Fibroblast of lung (primary cell): ENCODE results near the gene ITK. TPM values are rescaled to one million over a fixed set of nuclear protein-coding genes. Genes with fewer than 3 reads are reported as not detected.

Experiments
- DNase-seq, 2 donors: peaks; one replicate each; pipeline versions ENCODE4 v3.0.0 to v3.0.0-alpha.2; 2010; ENCODE audit warnings: low read depth in 2 of 2
- H2AFZ ChIP-seq: 2 replicates; pipeline ENCODE4 v1.5.1; 2012; ENCODE audit warnings: low read length, control low read depth, inconsistent platforms
- H3K27ac ChIP-seq: 2 replicates; pipeline ENCODE4 v1.5.1; 2011; ENCODE audit warnings: low read length, control low read depth; ENCODE audit not compliant: insufficient read depth
- H3K27me3 ChIP-seq: 2 replicates; pipeline ENCODE4 v1.5.1; 2011; ENCODE audit warnings: mild to moderate bottlenecking, low read length; ENCODE audit not compliant: control insufficient read depth, insufficient read depth
- H3K36me3 ChIP-seq: 2 replicates; pipeline ENCODE4 v1.5.1; 2011; ENCODE audit warnings: low read length; ENCODE audit not compliant: control insufficient read depth, insufficient read depth
- H3K4me1 ChIP-seq: 2 replicates; pipeline ENCODE4 v1.5.1; 2011; ENCODE audit warnings: low read length; ENCODE audit not compliant: control insufficient read depth, insufficient read depth; ENCODE audit errors: extremely low read depth
- H3K4me2 ChIP-seq: 2 replicates; pipeline ENCODE4 v1.5.1; 2011; ENCODE audit warnings: low read length, control low read depth; ENCODE audit not compliant: insufficient read depth; ENCODE audit errors: extremely low read depth
- H3K4me3 ChIP-seq, 4 experiments: fragments of 200-600 bp in 1 of 4; sonication (generic) in 1 of 4; replicated peaks in 1 of 4; 2 replicates each; pipeline ENCODE4 v1.5.1; 2011 to 2016; ENCODE audit warnings: low read length in 4 of 4, low read depth in 3 of 4, mild to moderate bottlenecking in 3 of 4, control low read depth in 2 of 4, inconsistent platforms in 1 of 4, mixed read lengths in 1 of 4; ENCODE audit not compliant: insufficient read depth in 1 of 4; ENCODE audit errors: control extremely low read depth in 1 of 4
- H3K79me2 ChIP-seq: 2 replicates; pipeline ENCODE4 v1.5.1; 2012; ENCODE audit warnings: mild to moderate bottlenecking, low read length, inconsistent platforms; ENCODE audit not compliant: control insufficient read depth, insufficient read depth
- H3K9ac ChIP-seq: 2 replicates; pipeline ENCODE4 v1.5.1; 2011; ENCODE audit warnings: mild to moderate bottlenecking, low read length, control low read depth; ENCODE audit not compliant: insufficient read depth
- H3K9me3 ChIP-seq: 2 replicates; pipeline ENCODE4 v1.5.1; 2012; ENCODE audit warnings: low read depth, low read length; ENCODE audit not compliant: control insufficient read depth, insufficient read depth
- H4K20me1 ChIP-seq: 2 replicates; pipeline ENCODE4 v1.5.1; 2011; ENCODE audit warnings: low read length; ENCODE audit not compliant: control insufficient read depth, insufficient read depth; ENCODE audit errors: extremely low read depth
- CTCF ChIP-seq, 2 donors: IDR thresholded peaks in 1 of 2; conservative IDR thresholded peaks in 1 of 2; 1 replicate in 1 of 2; 2 replicates in 1 of 2; pipeline ENCODE4 v1.5.1; 2011 to 2012; ENCODE audit warnings: low read length in 2 of 2, control low read depth in 1 of 2, inconsistent platforms in 1 of 2, low read depth in 1 of 2, mild to moderate bottlenecking in 1 of 2
- EZH2 ChIP-seq: IDR thresholded peaks from 2 replicates; pipeline ENCODE4 v1.5.1; 2012; ENCODE audit warnings: low read length, control low read depth, mild to moderate bottlenecking; ENCODE audit errors: missing control alignments
- polyA plus RNA-seq, 2 donors: library from polyadenylated mRNA; depleted of rRNA in 1 of 2; stranded (reverse) in 1 of 2; unstranded in 1 of 2; fragments of >200 nt; gene quantifications; 2 replicates each; pipeline ENCODE4 v1.2.1, GENCODE V29; 2011 to 2012; ENCODE audit warnings: missing spikeins in 1 of 2
- total RNA-seq: library from RNA; depleted of rRNA; stranded (reverse); fragments of >200 nt; gene quantifications from 2 replicates; pipeline ENCODE4 v1.2.1, GENCODE V29; 2014

The ITK gene
- total and polyA plus RNA-seq, 2 donors (not counting 1 experiment from before 2014, with no cell fraction given), result 0.17 TPM; not detected in 1

- Histone ChIP-seq H4K20me1 (no peaks in the 10 kb centered on the region), H2AFZ (no peak overlapping the region), H3K36me3 (no peaks in the 10 kb centered on the region), H3K27me3 (peaks cover 6% of the 10 kb centered on the region), H3K9me3 (no peaks in the 10 kb centered on the region), H3K4me1 (no peaks in the 10 kb centered on the region), H3K4me2 (no peak overlapping the region), H3K4me3 (peak overlapping the region in 2 of 4 experiments; percentile 28 to 66), H3K9ac (no peak overlapping the region), H3K27ac (no peak overlapping the region), H3K79me2 (no peaks in the 10 kb centered on the region)
- no peak for DNase-seq
- TF ChIP-seq CTCF (conservative IDR thresholded peaks at IDR 0.05 in 1 of 2, IDR thresholded peaks at IDR 0.05 in 1 of 2; ENCODE audit: low read depth in 1 of 2, low read length in 2 of 2) (no peak), EZH2 (no peak)
Observed at GRCh38 chr5:157267025-157267424, 86.4 kb downstream of the ITK start.

- no peaks in the 10 kb centered on the region for H3K36me3 ChIP-seq
- no peak for DNase-seq
- no peaks in the 10 kb centered on the region for H4K20me1 ChIP-seq
- no peak overlapping the region for H3K27ac ChIP-seq
- no peaks in the 10 kb centered on the region for H3K9me3 ChIP-seq
- no peak overlapping the region for H3K4me2 ChIP-seq
- no peak overlapping the region for H3K9ac ChIP-seq
- TF ChIP-seq CTCF (conservative IDR thresholded peaks at IDR 0.05 in 1 of 2, IDR thresholded peaks at IDR 0.05 in 1 of 2; ENCODE audit: low read depth in 1 of 2, low read length in 2 of 2) (peak in 1 of 2 donors; percentile 9), EZH2 (no peak)
- H3K4me1 ChIP-seq, result no peaks in the 10 kb centered on the region
- peaks cover 6% of the 10 kb centered on the region for H3K27me3 ChIP-seq
- no peaks in the 10 kb centered on the region for H3K79me2 ChIP-seq
- no peak overlapping the region for H2AFZ ChIP-seq
- H3K4me3 ChIP-seq, result no peak overlapping the region
Observed at GRCh38 chr5:157267761-157268480, 87.3 kb downstream of the ITK start.

GRCh38 chr5:157269165-157269671, 88.6 kb downstream of the ITK start:
- Histone ChIP-seq H3K79me2 (no peaks in the 10 kb centered on the region), H3K27me3 (peaks cover 6% of the 10 kb centered on the region), H3K4me2 (no peak overlapping the region), H3K27ac (no peak overlapping the region), H3K36me3 (no peaks in the 10 kb centered on the region), H3K9ac (no peak overlapping the region), H3K4me3 (no peak overlapping the region), H3K9me3 (no peaks in the 10 kb centered on the region), H3K4me1 (no peaks in the 10 kb centered on the region), H4K20me1 (no peaks in the 10 kb centered on the region), H2AFZ (no peak overlapping the region)
- TF ChIP-seq EZH2 (no peak), CTCF (conservative IDR thresholded peaks at IDR 0.05 in 1 of 2, IDR thresholded peaks at IDR 0.05 in 1 of 2; ENCODE audit: low read depth in 1 of 2, low read length in 2 of 2) (no peak)
- DNase-seq, result peak in 1 of 2 donors; percentile 15
